ENCODE measurements around the gene HCN2.

DNA sequence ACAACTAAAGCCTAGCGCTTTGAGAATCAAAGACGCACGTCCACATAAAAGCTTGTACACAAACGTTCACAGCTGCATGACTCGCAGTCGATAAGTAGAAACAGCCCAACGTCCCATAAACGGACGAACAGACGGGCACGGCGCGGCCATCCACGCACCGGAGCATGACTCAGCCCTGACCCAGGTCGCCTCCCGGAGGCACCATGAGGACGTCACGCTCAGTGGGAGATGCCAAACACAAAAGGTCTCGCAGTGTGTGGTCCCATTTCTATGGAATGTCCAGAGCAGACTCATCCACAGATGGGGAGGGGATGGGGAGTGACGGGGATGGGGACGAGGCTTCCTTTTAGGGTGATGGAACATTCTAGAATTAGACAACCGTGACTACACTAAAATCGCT is 34.3 kb downstream of the HCN2 start:
- TF ChIP-seq CTCF (IDR thresholded peaks at IDR 0.05): no peak
- TF ChIP-seq POLR2AphosphoS5 (IDR thresholded peaks at IDR 0.05; ENCODE audit: low read depth, low read length): no peak
- no peak for TF ChIP-seq EP300 (IDR thresholded peaks at IDR 0.05; ENCODE audit: borderline replicate concordance in 1 of 2, low read depth in 1 of 2, low read length in 1 of 2)
- TF ChIP-seq, protein P1, sequence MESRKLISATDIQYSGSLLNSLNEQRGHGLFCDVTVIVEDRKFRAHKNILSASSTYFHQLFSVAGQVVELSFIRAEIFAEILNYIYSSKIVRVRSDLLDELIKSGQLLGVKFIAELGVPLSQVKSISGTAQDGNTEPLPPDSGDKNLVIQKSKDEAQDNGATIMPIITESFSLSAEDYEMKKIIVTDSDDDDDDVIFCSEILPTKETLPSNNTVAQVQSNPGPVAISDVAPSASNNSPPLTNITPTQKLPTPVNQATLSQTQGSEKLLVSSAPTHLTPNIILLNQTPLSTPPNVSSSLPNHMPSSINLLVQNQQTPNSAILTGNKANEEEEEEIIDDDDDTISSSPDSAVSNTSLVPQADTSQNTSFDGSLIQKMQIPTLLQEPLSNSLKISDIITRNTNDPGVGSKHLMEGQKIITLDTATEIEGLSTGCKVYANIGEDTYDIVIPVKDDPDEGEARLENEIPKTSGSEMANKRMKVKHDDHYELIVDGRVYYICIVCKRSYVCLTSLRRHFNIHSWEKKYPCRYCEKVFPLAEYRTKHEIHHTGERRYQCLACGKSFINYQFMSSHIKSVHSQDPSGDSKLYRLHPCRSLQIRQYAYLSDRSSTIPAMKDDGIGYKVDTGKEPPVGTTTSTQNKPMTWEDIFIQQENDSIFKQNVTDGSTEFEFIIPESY (IDR thresholded peaks at IDR 0.05; ENCODE audit: borderline replicate concordance, low read depth): no peak
- no peak for TF ChIP-seq TAF1 (IDR thresholded peaks at IDR 0.05; ENCODE audit: borderline replicate concordance, low read depth, low read length)
- TF ChIP-seq, protein P2, sequence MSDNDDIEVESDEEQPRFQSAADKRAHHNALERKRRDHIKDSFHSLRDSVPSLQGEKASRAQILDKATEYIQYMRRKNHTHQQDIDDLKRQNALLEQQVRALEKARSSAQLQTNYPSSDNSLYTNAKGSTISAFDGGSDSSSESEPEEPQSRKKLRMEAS (IDR thresholded peaks at IDR 0.05; ENCODE audit: low read depth): no peak
- no peak for TF ChIP-seq FOSL2 (IDR thresholded peaks at IDR 0.05; ENCODE audit: borderline replicate concordance, low read depth)
